GM18505 (cell line): Measurements from ENCODE around the gene FGFR4.

ENCODE experiments used
- ATAC-seq: cut with Tn5 transposase; IDR thresholded peaks from one replicate; pipeline ENCODE4 v1.9.1; 2021; ENCODE audit not compliant: unreplicated experiment
- POLR2A ChIP-seq: IDR thresholded peaks from 4 replicates; pipeline ENCODE4 v1.6.1; 2011; ENCODE audit warnings: borderline replicate concordance; ENCODE audit not compliant: insufficient read depth, insufficient read length; ENCODE audit errors: extremely low read depth

The FGFR4 gene

DNA sequence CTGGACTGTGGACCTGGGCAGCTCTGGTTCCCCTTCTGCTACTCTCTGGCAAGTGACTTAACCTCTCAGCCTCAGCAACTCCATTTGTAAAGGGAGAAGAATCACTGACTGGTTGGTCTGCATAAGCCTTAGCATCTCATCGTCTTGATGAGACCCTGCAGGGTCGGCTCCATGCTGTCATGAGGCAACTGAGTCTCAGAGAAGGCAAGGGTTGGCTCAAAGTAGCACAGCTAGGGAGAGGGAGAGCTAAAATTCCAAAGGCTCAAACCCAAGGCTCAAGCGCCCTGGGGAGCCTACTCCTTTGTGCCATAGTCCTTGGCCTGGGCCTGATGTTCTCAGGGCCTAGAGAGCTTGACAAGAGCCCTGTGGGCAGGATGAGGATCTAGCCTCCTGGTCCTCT lies 4.5 kb downstream of the FGFR4 start:
- no peak for ATAC-seq
- no peak for TF ChIP-seq POLR2A

DNA sequence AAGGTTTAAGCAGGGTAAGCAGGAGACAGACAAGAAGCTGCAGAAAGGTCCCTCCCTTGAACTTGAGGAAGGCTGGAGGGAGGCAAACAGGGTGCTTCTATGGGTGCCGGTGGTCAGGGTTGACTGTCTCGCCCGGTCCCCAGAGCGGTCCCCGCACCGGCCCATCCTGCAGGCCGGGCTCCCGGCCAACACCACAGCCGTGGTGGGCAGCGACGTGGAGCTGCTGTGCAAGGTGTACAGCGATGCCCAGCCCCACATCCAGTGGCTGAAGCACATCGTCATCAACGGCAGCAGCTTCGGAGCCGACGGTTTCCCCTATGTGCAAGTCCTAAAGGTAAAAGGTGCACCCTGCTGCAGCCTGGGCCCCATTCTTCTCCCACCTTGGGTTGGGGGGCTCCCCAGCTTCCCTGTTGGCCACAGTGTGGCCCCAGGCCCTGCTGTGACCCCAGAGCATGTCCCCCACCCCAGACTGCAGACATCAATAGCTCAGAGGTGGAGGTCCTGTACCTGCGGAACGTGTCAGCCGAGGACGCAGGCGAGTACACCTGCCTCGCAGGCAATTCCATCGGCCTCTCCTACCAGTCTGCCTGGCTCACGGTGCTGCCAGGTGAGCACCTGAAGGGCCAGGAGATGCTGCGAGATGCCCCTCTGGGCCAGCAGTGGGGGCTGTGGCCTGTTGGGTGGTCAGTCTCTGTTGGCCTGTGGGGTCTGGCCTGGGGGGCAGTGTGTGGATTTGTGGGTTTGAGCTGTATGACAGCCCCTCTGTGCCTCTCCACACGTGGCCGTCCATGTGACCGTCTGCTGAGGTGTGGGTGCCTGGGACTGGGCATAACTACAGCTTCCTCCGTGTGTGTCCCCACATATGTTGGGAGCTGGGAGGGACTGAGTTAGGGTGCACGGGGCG lies 5.7 kb downstream of the FGFR4 start:
- TF ChIP-seq POLR2A = no peak
- ATAC-seq = no peak

DNA sequence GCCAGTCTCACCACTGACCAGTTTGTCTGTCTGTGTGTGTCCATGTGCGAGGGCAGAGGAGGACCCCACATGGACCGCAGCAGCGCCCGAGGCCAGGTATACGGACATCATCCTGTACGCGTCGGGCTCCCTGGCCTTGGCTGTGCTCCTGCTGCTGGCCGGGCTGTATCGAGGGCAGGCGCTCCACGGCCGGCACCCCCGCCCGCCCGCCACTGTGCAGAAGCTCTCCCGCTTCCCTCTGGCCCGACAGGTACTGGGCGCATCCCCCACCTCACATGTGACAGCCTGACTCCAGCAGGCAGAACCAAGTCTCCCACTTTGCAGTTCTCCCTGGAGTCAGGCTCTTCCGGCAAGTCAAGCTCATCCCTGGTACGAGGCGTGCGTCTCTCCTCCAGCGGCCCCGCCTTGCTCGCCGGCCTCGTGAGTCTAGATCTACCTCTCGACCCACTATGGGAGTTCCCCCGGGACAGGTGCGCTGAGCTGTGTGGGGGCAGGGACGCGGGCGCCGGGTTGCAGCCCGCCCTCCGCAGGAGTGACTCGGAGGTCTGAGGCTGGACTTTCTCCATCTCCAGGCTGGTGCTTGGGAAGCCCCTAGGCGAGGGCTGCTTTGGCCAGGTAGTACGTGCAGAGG lies 6.5 kb downstream of the FGFR4 start:
- TF ChIP-seq POLR2A = no peak
- no peak for ATAC-seq

DNA sequence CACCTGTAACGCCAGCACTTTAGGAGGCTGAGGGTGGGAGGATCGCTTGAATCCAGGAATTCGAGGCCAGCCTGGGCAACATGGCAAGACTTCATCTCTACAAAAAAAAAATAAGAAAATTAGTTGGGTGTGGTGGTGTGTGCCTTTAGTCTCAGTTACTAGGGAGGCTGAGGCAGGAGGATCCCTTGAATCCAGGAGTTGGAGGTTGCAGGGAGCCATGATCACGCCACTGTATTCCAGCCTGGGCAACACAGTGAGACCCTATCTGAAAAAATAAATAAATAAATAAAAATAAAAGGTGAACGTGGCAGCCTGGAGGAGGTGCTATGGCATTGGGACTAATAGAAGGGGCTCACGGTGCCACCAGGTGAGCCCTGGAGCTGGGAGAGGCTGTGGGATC lies 7.1 kb downstream of the FGFR4 start:
- ATAC-seq = no peak
- TF ChIP-seq POLR2A = no peak

DNA sequence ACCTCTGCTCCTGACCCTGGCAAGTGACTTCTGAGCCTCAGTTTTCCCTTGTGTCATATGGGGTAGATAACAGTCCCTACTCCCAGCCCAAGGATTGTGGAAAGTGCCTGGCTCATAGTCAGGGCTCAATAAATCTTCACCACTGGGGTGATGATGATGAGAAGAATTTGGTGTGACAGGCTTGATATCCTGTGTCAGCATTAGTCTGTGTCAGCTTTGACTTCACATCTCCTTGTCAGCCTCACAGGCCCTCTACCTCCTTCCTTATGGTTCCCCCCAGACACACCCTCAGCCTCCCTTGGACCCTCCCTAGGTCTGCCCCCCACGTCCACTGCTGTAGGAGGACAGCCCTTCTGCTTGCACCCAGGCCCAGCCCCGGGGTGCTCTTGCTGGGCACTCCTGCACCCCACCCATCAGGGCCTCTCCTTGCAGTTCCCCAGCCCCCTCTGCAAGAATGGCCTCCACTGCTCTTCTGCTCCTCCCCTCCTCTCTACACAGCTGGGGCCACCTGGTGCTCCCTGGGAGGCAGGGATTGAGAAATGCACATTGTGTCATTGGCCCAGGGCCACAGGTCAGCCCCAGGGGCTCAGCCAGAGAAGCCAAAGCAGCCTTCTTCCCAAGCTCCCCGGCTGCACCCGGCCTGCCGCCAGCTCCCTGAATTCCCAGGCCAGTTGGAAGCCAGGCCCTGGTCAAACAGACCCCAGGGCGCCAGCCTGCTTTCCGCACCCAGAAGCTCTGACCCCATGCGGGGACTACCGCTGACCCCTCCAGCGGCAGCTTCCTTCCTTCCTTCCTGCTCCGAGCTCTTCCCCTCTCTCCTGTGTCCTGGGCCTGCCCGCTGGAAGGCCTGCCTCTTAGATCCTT lies 7.7 kb downstream of the FGFR4 start:
- no peak for ATAC-seq
- no peak for TF ChIP-seq POLR2A

- no peak for TF ChIP-seq POLR2A
- ATAC-seq = no peak
These were observed 8.5 kb downstream of the FGFR4 start for GRCh38 chr5:177095088-177095669.

GRCh38 chr5:177096162-177097015 lies 9.7 kb downstream of the FGFR4 start:
- ATAC-seq = no peak
- no peak for TF ChIP-seq POLR2A

DNA sequence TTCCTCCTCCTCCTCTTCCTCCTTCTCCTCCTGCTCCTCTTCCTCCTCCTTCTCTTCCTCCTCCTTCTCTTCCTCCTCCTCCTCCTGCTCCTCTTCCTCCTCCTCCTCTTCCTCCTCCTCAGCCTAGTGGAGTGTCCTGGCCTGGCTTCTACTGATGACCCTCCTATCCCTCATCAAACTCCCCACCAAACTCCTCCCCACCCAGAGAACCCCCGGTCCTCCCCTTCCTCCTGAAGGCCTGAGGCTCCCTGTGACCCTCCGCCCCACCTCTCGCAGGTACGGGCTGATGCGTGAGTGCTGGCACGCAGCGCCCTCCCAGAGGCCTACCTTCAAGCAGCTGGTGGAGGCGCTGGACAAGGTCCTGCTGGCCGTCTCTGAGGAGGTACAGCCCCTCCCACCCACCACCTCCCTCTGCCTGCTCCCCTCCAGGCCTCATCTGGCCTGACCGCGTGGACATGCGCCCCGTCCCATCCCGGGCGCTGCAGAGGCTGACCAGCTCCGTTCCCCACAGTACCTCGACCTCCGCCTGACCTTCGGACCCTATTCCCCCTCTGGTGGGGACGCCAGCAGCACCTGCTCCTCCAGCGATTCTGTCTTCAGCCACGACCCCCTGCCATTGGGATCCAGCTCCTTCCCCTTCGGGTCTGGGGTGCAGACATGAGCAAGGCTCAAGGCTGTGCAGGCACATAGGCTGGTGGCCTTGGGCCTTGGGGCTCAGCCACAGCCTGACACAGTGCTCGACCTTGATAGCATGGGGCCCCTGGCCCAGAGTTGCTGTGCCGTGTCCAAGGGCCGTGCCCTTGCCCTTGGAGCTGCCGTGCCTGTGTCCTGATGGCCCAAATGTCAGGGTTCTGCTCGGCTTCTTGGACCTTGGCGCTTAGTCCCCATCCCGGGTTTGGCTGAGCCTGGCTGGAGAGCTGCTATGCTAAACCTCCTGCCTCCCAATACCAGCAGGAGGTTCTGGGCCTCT lies 10.6 kb downstream of the FGFR4 start:
- TF ChIP-seq POLR2A = no peak
- no peak for ATAC-seq

DNA sequence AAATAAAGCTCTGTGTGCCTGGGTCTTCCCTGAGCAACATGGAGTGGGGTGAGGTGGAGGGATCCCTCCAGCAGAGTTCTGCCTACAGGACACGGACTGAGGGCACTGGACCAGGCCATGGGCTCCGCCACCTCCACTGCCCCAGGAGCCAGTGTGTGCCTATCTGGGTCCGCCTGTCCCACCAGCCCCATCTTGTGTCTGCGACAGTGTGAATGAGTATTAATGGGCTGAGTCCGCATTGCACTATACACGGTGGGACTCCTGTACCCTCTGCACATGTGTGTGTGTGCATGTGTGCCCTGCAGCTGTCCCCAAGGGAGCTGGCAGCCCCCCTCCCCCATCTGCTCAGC lies 11.4 kb downstream of the FGFR4 start:
- no peak for ATAC-seq
- no peak for TF ChIP-seq POLR2A

DNA sequence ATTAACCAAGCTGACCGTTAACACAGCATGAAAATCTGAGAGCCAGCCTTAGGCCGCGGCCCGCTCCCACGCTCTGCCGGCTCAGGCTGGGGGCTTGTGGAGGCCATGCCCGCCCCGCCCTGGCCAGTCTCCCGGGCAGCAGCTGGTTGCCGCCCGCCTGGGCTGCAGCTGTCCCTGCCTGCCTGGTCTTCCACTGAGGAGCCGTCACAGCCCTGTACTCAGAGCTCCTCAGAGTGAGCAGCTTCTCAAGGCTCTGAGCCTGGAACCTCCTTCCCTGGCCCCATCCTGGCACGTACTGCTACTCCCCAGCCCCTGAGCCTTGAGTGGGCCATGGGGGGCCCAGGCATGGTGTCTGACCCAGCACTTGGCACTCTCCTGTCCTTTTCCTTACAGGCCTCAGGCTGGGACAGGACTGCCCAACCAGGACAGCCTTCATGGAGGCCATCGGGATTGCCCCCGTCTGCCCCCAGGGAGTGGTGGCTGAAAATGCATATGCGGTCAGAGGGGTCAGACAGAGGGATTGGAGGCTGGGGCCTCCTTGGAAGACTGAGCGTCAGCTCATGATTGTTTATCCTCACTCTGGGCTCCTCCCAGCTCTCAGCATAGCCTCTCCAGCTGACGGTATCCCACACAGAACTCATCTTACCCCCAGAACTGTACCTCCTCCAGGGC lies 11.9 kb downstream of the FGFR4 start:
- no peak for TF ChIP-seq POLR2A
- no peak for ATAC-seq

DNA sequence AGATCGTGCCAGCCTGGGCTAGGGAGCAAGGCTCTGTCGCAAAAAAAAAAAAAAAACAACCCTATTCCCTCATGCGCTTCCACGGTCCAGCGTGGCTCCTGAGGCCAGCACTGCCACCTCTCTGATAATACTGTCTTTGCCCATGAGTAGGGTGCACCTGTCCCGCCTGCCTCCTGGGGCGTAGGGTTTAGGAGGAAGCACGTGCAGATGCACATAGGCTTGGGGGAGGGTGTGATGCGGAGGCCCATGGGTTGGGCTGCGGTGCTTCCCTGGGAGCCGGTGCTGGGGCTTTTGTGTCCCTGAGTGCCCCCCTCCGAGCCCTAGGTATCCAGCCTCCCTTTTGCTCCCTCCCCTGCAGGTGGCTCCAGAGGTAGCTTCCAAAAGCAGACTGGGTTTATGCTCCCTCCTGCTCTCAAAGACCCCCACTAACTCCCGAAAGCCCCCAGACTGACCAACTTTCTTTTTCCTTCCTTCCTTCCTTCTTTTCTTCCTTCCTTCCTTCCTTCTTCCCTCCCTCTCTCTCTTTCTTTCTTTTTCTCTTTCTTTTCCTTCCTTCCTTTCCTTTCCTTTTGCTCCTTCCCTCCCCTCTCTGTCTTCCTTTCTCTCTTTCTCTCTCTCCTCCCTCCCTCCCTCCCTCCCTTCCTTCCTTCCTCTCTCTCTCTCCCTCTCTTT lies 12.8 kb downstream of the FGFR4 start:
- ATAC-seq = no peak
- TF ChIP-seq POLR2A = no peak

DNA sequence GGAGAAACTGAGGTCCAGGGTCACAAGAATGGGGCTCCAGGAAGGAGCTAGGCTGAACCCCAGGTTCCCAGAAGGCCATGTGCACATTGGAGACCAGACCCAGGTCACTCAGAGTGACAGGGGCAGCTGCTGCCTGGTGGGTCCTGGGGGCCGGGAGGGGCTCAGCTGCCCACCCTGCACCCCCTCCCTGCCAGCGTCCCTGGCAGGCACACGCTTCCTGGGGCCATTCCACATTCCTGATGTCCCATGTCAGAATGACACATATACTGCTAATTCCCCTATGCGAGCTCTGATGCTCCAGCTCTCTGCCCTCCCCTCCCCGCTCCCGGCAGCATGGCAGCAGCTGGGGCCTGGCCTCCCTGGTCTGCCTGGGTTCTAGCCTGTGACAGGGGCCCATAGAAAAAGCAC lies 14.0 kb downstream of the FGFR4 start:
- no peak for ATAC-seq

More for the DNA sequence above, 14.0 kb downstream of the FGFR4 start:
- TF ChIP-seq POLR2A = no peak
